Mesenteric fat pad (tissue), 1 donor: ENCODE data around the gene PPP1R14C. TPM values are rescaled to one million over a fixed set of nuclear protein-coding genes. Genes with fewer than 3 reads are reported as not detected.
"Not testable (repeated sequence)": the region's sequence is repeated elsewhere in the genome, so short reads cannot be mapped to it uniquely, and the experiment has no call there.

Experiments used
- DNase-seq: peaks from one replicate; pipeline ENCODE4 v3.0.0-alpha.2; 2020; ENCODE audit warnings: low spot score
- total RNA-seq: library from RNA; stranded (reverse); fragmentation: NEBNext Ultra II Directional; extraction: Animal tissue kit (Norgen Biotek cat#: 25700); gene quantifications from one replicate; pipeline ENCODE4 v1.2.1, GENCODE V29; 2021
- donor health status: DM: yes; HTN: yes; CAD: no.

PPP1R14C gene
- total RNA-seq, 1 donor from 2014 or later = 0.26 TPM

DNA sequence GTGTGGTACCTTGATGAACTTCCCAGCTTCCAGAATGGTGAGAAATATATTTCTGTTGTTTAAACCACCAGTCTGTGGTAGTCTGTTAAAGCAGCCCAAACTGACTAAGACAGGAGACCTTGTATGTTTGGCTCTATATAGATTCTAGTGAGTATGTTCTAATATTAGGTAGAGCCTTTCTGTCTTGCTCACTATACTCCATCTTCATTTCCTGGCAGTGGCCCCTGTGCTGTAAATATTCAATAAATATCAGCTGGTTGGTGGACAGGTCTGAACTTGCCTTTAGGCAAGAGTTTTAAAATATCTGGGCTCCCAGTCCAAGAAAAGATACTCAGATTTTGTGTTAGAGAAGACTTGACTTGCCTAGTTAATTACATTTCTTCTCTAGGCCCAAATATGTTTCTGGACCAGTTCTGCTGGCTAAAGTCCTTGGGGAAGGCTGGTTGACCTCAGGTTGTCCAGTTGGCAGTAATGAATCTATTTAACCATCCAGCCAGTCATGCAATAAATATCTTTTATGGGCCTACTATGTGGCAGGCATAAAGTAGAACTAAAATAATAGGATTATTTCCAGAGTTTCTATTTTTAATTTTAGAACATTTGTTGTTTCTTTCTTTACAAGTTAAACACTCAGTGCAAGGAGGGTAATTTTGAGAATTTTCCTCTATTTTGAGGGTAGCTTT, 22.3 kb downstream of the PPP1R14C start:
- DNase-seq = no peak

DNA sequence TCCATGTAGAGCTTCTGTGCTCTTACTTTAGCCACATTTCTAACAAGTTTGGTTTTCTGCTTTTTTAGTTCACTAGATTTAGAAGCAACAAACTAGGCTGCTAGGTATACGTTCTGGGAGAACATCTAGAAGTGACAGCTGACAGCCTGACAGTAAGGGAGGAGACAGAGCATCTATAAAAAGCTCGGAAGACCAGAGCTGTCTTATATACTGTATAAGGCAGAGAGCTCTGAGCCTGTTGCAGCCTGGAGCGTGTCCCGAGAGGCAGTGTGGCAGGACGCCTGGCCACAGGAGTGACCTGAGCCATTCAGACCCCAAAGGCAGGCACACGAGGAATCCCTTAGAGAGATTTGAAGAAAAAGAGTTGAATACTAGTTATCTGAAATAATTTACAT, 24.6 kb downstream of the PPP1R14C start:
- no peak for DNase-seq

DNA sequence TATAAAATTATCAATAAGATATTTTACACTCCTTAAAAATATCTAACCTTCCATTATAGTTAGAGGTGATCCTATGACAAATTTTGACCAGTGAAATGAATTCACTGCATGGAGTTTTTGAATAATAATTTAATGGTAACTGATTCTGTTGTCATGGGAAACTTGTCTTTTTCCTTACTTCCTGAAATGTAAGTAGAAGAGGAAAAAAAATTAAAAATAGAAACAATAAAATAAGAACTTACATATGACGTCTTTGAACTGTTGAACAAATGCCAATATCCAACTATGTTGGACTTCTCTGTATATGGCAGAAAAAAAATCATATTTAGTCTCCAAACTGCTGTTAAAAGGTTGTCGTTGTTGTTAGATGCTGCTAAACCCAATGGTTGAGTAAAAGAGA, 26.3 kb downstream of the PPP1R14C start:
- DNase-seq = no peak

DNA sequence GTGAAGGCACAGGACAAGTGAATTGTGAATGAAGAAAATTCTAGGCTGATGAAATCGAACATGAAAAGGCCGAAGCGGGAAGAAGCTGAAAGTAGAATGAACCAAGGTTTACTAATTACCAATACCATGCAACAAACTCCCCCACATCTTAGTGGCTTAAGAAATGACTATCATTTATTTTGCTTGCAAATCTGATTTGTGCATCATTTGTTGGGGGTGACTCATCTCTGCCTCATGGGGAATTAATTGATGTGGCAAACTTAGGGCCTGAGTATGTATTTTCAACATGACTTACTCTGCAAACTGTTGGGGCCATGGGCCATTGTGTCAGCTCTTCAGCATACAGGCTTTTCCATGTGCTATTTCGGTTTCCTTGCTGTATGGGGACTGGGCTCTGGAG, 26.8 kb downstream of the PPP1R14C start:
- DNase-seq = no peak

DNA sequence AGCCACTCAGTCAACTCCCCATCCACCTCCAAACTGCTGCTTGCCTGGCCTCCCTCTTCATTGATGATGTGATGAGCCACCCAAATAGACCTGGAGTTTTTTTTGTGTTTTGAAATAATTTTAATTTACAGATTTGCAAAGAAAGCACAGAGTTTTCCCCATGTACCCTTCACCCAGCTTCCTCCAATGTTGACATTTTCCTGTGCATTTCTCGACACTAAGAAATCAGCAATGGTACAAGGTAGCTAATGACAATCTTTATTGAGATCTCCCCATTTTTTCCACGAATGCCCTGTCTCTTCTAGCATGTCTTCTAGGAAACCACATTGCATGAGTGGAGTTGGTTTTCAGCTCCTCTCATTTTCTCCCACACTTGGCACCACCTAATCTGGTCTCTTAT, 30.1 kb downstream of the PPP1R14C start:
- DNase-seq = no peak

DNA sequence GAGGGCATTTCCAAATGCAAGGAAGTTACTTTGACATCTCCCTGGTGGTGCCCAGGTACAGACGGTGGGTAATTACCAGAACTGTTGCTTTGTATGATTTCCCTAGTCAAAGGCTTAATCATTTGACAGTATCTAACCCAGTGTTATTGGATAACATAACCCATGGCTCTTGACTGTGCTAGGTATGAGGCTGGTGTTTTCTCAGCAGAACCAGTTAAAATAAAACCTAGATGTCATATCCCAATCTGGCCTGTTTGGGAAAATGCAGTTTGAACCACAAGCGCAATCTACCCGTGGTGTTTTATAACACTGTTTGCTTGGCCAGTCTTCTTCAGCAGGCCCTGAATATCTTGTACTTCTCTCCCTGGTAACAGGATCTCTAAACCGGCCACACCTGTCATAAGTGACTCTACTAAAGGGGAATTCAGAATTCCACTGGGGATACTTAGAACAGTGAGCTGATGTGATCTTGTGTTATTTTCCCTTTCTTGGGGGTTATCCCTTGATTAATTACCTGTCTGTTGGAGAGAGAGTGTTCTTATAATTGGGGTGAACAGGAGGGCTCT, 32.8 kb downstream of the PPP1R14C start:
- no peak for DNase-seq

DNA sequence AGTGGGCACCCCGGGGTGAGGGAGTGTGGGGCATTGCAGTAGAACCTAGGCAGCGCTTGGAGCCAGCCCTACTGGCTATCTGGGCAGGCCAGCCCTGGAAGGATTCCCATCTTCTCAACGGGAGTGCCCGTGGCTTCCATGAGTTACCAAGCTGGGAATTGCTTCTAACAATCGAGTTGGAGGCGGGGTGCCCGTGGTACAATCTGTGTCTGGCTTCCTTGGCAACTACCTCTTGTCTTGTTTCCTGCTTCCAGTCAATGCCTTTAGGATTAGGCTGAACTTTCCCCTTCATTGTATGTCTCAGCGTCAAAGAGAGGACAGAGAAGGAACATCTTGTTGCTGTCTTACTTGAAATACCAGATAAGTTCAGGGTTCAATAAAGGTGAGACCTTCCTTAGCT, 33.3 kb downstream of the PPP1R14C start:
- no peak for DNase-seq

DNA sequence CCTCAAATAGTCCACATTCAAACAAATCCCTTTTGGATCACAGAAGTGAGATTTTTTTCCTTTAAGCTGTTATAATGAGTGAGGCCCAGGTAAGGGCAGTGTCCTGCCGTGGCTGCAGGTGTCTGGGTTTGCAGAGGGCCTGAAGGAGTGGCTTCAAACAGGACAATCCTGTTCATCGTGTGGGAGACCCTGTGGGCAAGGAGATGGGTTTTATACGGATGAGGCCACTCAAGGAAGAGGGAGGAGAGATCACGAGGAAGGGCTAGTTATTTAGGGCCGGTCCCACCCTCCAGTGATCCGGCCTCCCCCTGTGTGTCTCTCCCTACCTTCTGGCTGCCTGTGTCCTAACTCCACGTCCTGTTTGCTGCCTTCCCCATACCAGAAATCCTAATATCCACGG, 33.8 kb downstream of the PPP1R14C start:
- no peak for DNase-seq

DNA sequence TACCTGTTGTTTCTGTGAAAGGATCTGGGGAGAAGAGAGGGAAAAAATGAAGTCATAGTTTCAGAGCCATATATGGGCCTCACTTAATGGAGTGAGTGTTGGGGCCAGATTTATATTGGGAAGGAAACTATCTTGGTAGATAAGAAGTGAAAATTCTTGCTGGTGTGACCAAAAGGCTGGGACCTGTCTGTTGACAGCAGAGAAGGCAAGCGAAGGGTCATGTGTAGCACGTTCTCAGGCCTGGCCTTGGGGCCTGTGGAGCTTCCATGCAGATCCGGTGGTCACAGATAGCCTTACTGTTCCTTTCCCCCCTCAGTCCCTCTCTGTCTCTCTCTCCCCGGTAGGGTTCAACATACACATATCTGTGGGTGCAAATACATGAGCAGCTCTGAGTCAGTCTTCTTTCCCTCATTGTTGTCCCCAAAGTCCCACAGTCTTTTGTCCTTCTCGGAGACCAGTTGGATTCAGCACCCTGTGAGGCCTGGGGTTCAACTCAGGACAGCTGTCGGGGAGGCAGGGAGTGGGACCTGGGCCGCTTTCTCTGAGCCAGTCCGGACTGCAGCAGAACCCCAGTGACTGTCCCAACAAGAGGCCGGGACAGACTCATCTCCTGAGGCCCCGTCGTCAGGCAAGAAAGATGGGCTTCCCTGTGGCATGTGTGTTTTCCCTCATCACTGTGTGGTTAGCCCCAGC, 34.6 kb downstream of the PPP1R14C start:
- DNase-seq = no peak

DNA sequence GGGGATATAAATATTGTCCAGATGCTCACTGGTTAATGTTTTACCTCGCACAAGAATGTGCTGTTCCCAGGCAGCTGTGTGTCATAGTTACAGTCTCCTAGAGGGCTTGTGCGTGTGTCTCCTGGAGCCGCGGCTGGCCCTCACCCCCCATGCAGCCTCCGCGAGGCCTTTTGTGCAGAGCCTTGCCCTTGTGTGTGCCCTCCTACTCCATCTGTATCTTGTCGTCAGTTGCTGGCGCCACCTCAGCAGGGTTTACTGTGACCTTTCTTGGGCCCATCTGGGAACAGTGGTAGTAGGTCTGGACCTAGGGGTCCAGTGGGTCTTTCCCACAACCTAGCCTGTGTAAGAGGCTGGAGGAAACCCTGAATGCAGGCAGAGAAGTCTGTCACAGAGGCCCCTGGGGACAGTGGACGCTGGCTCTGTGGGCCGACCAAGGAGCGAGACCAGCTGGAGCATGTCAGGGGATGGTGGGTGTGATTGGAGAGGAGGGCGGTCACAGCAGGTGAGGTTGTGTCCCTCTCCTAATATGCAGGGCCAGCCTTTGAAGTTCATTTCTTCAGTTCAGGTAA, 35.2 kb downstream of the PPP1R14C start:
- DNase-seq = no peak

DNA sequence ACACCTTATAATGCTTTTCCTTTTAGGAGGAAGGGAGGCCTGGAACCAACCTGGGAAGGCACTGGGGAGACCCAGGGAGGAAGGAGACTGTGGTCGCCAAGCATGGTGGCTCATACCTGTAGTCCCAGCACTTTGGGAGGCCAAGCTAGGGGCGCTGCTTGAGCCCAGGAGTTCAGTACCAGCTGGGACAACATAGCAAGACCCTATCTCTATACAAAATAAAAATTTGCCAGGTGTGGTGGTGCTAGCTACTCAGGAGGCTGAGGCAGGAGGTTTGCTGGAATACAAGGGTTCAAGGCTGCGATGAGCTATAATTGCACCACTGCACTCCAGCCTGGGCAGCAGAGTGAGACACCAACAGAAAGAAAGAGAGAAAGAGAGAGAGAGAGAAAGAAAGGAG, 36.2 kb downstream of the PPP1R14C start:
- DNase-seq = no peak

DNA sequence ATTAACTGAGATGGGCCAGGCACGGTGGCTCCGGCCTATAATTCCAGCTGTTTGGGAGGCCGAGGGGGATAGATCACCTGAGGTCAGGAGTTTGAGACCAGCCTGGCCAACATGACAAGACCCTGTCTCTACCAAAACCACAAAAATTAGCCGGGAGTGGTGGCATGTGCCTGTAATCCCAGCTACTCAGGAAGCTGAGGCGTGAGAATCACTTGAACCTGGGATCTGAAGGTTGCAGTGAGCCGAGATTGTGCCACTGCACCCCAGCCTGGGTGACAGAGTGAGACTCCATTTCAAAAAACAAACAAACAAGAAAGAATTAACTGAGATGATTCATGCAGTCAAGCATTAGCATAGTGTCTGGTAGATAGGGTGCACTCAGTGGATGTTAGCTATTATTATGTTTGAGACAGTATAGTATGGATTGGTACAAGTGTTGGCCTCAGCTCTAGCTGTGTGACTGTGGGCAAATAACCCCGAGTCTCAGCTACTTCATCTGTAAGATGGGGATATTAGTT, 37.1 kb downstream of the PPP1R14C start:
- not testable (repeated sequence) for DNase-seq

DNA sequence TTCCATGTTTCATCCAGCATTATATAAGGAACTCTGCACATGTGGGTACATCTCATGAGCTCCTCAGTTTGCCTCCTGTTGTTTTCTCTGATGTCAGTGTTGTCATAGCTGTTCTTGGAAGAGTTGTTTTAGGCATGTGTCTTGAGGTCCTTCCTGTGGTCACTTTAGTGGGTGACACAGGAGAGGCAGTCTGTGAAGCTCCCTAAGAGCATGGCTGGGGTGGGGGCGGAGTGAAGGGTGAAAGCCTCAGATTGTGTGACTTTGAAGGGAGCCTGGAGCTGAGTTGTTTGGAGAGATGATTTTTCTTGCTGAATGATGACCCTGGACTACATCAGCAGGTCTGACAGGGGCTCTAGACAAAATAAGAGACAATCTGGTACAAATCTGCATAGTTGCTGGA, 37.7 kb downstream of the PPP1R14C start:
- no peak for DNase-seq

DNA sequence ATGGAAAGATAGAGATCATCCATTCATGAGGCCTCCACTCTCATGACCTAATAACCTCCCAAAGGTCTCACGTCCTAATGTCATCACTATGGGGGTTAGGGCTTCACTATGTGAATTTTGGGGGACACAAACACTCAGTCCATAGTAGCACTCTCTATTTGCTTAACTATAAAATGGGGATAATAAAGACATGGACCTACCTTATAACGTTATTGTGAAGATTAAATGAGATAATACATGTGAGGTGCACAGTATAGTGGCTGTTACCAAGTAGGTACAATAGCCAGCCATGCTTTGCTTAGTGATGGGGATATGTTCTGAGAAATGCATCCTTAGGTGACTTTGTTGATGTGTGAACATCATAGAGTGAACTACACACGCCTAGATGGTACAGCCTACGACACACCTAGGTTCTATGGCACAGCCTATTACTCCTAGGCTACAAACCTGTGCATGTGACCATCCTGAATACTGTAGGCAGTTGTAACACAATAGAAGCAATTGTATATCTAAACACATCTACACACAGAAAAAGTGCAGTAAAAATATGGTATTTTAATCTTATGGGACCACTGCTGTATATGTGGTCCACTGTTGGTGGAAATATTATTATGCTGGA, 39.7 kb downstream of the PPP1R14C start:
- DNase-seq = no peak

DNA sequence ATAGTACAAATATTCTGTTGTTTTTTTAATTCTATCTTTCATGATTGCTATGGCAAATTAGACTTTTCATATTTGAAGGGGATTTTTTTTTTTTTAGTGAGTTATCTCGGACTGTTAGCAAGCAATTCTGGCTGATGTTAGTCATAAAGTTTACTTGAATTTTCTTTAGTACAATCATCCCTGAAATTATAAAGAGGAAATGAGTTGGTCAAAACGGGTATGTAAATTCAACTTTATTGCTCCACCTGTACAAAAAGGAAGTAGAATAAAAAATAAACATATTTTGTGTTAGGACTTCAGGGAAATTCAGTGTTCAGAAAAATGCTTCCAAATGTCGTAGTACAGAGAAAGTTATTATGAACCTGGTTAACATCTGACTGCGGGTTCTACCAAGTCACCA, 40.3 kb downstream of the PPP1R14C start:
- no peak for DNase-seq

DNA sequence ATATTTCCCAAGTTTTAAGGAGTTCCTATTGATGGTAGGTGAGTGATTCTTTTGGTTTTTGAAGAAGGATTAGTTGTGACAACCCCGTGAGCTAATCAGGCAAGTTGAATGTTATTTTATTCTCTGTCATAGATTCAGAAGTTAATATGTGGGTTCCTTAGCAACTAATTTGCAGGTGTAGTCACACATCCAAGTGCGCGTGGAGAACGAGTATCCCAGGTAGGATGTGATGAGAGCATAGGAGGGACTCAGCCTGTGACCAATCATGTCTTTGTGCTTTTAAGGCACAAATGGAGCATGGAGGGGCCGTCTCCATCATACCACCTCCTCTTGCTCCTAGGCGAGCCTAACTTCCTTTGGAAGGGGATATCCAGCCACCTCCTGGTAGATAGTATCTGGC, 41.1 kb downstream of the PPP1R14C start:
- DNase-seq = no peak

DNA sequence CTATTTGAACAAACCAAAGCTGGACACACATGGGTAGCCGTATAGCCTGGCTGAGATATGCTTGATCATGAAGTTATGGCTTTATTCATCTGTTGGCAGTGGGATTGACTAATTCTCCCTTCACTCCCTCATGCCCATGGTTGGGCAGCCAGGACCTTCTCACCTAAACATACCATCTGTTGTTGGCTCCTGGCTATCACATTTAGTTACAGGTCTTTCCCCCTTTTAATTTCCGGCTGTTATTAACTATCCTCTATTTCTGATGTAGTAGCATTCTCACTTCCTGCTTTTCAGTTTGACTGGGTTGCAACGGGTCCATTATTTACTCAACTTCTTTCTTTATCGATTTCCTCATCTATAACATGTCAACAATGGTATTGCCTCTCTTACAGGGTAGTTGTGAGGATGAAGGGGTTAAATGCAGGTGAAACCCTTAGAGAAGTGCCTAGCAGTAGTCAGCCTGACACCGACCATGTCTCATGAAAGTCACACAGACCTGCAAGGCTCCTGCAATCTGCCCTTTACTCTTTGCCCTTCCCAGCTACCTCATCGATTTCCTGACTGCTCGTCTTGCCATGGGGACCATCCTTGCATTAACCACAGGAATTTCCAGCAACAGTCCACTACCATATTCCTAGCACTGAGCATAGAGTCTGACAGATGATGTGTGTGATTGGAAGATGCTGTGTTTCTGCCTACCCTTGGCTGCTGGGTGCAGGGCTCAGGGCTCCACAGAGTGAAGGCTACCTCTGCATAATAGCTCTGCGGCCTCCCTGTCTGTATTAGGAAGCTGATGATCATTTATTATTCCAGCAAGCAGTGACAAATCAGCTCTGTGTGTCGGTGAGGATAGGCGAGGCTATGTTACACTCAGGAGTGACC, 42.2 kb downstream of the PPP1R14C start:
- DNase-seq = no peak

DNA sequence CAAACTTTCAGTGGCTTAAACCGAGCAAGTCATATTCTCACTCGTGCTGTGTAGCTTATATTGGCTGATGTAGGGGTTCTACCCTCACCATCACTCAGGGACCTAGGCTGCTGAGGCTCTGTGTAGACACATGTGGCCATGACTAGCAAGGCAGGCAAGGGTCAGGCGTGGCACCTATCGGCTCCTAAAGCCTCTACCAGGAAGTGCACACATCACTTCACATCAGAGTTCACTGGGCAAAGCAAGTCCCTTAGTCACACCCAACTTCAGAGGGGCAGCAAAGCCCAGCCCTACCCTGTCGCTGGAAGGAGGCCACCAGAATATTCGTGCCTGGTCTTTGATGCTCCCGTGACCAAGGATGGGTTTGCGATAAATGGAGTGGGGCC, 42.9 kb downstream of the PPP1R14C start:
- no peak for DNase-seq

DNA sequence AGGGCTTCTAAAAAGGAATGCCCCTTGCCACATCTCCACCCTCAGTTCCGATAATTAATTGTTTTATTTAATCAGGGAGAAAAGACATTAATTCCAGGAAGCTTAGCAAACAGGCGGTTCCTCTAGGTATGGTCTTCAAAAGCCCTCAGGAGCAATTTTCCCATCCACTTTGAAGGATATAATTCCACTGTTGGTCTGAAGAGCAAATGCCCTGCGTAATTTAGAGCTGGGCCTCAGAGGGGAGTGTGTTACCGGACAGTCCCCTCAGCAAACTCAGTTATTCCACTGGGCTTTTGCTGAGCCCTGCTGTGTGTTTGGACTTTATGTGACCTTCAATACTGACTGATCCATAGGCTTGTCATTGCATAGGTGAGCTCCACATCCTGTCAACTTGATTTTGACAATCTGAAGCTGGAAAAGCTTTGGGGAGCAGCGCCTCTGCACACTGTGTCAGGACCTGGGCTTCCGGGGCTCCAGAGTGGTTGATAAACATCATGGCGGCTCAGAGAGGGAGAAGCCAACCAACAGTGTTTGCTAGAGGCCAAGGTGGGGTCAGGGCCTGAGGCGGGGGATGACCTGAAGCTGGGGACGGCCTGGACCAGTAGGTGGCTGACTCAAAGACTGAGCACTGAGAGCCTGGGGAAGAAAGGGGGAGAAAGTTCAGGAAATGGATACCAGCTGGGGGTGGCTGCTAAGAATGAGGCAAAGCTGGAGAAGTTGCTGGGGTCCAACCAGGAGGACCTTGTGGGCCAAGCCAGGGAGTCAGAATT, 43.5 kb downstream of the PPP1R14C start:
- DNase-seq = no peak

DNA sequence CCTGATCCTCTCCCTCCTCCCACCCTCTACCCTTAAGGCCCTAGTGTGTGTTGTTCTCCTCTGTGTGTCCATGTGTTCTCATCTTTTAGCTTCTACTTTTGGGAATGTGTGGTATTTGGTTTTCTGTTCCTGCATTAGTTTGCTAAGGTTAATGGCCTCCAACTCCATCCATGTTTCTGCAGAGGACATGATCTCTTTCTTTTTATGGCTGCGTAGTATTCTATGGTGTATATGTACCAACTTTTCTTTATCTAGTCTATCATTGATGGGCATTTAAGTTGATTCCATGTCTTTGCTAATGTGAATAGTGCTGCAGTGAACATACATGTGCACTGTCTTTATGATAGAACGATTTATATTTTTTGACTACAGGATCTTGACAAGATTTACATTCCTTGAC, 44.6 kb downstream of the PPP1R14C start:
- not testable (repeated sequence) for DNase-seq
